Forelimb muscle (tissue), 1 donor: ENCODE results near the gene FAR2. TPM values are rescaled to one million over a fixed set of nuclear protein-coding genes. Genes with fewer than 3 reads are reported as not detected.

ENCODE experiments used
- DNase-seq: peaks from one replicate; pipeline ENCODE4 v3.0.0-alpha.2; 2013; ENCODE audit warnings: low read depth
- polyA plus RNA-seq: library from polyadenylated mRNA; unstranded; fragments of 120-200 nt; gene quantifications from one replicate; pipeline ENCODE4 v1.2.1, GENCODE V29; 2013; ENCODE audit not compliant: insufficient read length

FAR2 gene
- polyA plus RNA-seq, 1 donor = 10.5 TPM

DNA sequence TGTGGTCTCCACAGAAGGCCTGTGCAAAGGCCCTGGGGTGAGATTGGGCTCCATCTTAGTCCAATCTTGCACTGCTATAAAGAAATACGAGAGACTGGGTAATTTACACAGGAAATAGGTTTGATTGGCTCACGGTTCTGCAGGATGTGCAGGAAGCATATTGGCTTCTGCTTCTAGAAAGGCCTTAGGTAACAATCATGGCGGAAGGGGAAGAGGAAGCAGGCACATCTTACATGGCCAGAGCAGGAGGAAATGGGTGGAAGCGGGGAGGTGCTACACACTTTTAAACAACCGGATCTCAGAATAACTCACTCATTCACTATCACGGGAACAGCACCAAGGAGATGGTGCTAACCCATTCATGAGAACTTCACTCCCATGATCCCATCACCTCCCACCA lies 55.4 kb downstream of the FAR2 start:
- DNase-seq = no peak

DNA sequence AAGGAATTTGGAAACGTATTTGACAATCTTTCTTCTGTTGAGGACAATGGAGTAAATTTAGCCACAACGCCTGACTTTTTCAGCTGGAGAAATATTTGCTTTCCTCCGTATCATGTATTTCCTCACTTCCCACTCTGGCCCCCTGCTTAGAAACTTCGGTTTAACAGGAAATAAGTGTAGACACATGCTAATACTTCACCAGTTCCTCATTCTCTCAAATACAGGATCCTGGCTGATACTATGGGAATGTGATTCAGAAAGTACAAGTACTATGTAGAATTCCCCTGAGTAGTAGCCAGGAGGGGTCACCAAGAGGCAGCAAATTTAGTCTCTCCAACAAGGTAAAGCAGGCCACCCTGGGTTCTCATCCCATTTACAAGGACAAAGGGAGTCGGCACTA lies 58.0 kb downstream of the FAR2 start:
- no peak for DNase-seq

DNA sequence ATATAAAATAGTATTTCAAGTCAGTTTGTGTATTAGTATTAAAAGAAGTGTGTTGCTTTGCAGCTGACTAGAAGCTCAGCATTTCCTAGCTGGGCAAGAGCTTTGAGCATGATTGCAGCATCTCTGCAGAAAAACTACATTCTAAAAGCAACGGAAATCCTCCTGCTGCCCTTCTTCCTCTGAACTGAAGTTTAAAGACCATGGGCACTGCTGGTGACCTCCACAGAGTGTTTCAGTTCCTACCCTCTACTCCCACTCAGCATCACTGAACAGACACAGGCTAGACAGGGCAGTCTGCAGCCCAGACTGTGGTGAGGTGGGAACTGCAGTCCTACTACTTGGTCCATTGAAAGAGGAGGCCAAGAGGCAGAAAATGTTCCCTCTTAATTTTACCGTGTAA lies 59.0 kb downstream of the FAR2 start:
- DNase-seq = no peak

- no peak for DNase-seq
Observed at GRCh38 chr12:29208936-29209701, 60.0 kb downstream of the FAR2 start.

DNA sequence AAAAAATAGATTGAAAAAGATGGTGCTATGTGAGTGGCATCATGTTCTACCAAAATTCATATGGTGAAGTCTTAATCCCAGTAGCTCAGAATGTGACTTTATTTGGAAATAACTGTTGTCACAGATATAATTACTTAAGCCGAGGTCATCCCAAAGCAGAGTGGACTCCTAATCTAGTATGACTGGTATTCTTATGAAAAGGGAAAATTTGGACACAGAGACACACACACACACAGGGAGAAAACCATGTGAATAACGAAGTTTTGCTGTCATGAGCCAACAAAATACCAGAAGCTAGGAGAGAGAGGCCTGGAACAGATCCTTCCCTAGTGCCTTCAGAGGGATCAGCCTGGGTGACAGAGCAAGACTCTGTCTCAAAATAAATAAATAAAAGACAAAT lies 62.6 kb downstream of the FAR2 start:
- DNase-seq = no peak

DNA sequence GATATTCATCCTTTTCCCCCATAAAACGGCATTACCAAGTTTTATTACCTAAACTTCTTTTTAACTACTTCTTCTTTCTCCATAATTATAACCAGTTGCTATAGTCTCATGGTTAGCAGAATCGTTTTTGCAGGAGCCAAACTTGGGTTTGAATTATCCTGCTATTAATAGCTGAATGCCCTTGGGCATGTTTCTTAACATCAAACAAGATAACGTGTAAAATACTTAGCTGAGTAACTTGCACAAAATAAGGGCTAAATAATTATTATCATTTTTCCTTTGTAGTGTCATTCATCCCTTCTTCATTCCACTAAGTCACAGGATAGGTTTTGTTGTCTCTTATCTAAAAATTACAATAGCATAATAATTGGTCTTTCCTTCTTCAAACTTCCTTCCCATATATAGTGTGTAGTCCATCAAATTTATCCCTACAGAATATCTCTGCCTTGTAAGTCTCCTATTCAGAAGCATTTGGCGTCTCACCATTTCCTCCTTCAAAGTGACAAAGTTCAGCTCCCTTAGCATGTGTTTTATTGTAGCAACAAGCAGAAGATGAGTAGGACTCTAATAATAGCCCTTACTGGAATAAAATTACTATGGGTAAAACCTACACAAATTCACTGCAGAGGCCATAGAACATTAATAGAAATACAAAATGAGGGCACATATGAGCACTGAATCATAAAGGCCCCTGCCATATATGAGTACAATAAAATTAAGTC lies 63.8 kb downstream of the FAR2 start:
- DNase-seq = no peak

GRCh38 chr12:29216266-29216665 lies 67.2 kb downstream of the FAR2 start:
- DNase-seq = no peak

- DNase-seq = no peak
Observed at GRCh38 chr12:29216797-29217575, 67.9 kb downstream of the FAR2 start.

DNA sequence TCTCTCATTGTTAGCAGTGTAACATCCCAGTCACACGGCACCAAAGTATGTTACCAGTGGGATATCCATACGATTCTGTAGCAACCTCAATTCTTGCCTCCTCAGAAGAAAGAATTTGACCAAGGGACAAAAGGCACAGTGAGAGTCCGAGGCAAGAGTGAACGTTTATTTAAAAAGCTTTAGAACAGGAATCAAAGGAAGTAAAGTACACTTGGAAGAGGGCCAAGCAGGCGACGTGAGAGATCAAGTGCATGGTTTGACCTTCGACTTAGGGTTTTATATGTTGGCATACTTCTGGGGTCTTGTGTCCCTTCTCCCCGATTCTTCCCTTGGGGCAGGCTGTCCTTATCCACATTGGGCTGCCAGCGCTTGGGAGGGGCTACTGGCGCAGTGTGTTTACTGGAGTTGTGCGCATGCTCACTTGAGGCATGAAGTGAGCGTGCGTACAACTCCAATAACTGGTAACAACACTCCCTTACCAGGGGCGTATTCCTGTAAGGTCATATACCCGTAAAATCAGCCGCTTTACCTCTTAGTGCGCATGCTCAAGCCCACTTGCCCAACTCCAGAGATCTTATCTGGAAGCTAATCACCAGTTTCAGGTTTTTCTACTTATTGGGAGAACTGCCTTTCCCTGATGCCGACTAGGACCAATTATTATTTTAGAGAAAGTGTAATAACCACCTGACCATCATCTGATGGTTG lies 71.7 kb downstream of the FAR2 start:
- DNase-seq = no peak

DNA sequence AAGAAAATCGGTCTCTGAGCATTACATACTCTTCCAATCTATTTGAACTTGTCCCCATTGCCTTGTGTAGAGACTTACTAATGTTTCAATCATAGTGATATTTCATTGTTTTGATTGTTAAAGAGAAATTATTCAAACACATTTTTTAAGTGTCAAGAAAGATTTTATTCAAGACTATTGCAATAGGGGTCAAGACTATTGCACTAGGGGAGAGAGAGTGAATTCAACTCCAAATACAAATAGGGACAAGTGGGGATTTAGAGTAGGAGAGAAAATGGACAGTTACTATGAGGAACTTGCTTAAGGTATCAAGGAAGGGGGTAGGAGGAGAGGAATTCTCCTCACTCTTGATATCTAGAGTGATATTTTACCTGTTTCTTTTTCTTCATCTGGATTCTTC lies 73.1 kb downstream of the FAR2 start:
- DNase-seq = no peak

GRCh38 chr12:29223426-29223825 lies 74.3 kb downstream of the FAR2 start:
- DNase-seq = no peak

- no peak for DNase-seq
Observed at GRCh38 chr12:29223956-29224543, 75.0 kb downstream of the FAR2 start.

DNA sequence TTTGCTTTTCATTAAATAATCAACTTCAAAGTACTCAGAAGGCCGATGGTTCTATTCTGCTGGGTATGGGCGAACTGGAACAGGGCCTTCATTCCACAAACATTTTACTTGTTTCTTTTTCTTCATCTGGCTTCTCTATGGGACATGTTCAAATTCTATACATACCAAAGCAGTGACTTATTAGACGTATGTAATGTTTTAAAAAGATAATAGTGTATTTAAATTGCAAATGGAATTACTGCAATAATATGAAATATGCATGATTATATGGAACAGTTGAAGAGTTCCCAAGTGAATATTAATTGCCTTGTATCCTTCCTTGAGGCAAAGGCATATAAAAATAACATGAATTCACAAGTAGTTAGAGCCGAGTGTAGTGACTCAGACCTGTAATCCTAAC lies 75.5 kb downstream of the FAR2 start:
- no peak for DNase-seq

- DNase-seq = no peak
Observed at GRCh38 chr12:29225834-29226233, 76.8 kb downstream of the FAR2 start.

GRCh38 chr12:29226616-29227015 lies 77.5 kb downstream of the FAR2 start:
- no peak for DNase-seq

DNA sequence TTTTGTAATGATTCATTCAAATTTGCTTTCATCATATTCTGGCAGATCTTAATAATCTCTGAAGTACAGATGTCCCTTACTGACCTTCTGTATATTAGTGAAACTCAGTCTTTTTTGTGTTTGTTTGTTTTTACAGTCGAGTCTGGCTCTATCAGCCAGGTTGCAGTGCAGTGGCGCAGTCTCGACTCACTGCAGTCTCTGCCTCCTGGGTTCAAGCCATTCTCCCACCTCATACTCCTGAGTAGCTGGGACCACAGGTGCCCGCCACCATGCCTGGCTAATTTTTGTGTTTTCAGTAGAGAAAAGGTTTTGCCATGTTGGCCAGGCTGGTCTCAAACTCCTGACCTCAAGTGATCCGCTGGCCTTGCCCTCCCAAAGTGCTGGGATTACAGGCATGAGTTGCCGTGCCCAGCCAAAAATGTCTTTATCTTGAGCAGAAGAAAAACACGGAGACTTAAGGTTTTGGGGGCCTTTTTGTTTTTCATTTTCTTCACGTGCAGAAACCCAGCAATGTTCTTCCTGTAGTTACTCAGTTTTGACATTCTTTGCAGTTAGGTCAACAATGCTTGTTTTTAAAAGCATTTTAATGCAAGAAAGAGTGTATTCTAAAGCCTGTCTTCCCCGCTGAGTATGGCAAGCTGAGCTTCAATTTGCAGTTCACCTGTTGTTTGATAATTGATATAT lies 79.5 kb downstream of the FAR2 start:
- no peak for DNase-seq

DNA sequence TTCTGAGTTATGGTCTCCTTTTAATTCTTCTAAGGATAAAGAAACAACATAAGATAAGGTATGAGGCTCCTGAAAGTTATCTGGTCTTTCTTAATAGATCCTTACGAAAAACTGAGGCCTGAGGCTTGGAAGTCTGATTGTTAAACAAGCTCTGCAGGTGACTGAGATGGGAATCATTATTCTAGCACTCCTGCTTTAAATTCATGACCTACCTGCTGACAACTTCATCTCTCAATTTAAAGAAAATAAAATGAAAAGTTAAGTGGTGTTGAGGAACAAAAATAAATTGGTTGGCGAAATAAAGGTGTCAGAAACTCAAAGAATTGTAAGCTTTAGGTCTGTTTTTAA lies 80.1 kb downstream of the FAR2 start:
- DNase-seq = no peak

GRCh38 chr12:29229937-29230336 lies 80.9 kb downstream of the FAR2 start:
- no peak for DNase-seq

- DNase-seq = no peak
Observed at GRCh38 chr12:29230800-29231560, 81.9 kb downstream of the FAR2 start.

DNA sequence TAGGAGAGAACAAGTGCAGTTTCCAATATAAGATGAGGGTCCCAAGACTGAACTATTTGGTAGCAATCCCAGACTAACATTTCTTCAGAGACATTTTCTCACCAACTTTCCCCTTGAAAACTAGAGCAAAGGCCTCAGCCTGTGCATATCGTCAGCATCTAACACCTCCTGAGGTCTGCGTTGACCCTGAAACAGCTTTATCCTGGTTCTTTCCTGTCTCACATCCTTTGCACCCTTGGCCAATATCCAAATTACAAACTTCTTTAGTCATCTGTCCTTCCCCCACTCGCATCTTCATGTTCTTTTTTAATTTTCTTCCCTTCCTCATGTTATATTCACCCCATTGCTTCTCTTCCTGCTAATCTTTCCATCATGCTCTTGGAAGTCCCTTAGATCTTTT lies 83.0 kb downstream of the FAR2 start:
- no peak for DNase-seq
